Measurements from ENCODE around the gene S100A4.
A peak's percentile ranks its signal among the peaks of the same experiment; 100 is the strongest.
"Not testable (repeated sequence)": the region's sequence is repeated elsewhere in the genome, so short reads cannot be mapped to it uniquely, and the experiment has no call there.

The S100A4 gene

DNA sequence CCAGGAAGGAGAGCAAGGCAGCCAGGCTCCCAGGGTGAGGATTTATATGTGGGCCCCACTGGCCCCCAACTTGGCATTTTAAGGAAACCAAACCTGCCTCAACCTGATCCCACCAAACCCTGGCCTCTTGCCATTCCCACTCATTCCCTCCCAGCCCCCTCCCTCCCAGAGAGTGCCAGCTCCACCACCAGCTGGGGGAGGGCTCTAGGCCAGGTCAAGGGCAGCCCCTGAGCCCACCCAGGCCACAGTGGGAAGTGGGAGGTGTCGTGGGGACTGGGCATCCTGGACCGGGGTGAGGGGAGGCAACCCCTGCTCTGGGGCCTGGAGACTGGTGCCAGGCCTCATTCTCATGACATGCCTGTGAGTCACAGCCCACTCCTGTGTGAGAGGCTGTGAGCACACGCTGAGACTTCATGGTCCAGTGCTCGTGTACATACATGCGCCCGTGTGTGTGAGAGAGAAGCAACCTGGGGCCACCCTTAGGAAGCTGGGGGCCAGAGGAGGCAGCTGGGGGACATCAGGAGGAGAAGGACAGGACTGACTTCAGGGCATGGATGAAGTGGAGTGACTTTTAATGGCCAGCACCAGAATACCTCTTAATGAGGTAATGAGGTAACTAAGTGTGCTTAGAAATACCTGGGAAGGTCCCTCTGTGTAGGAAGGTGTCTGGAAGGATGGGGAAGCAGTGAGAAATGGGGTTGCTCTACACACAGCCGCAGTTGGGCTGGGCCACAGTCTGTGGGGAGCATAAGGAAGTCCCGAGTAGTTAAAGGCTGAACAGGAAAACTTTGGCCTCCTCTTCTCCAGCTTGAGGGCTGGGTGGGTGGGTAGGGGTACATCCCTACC is 20.1 kb upstream of the S100A4 start, which contains the start of gene S100A2:
S100A2 (minus strand) TSS at position 316 of the 846 bp plus-strand sequence. CDS start 1,967 bp downstream, outside the sequence.
- ATAC-seq (replicated peaks; ENCODE audit: extremely low read depth, poor library complexity, severe bottlenecking) (peak; percentile 45), DNase-seq (ENCODE audit: low spot score in 2 of 2) (no peak)
- H3K27me3 Mint-ChIP-seq = peaks cover 10% of the 10 kb centered on the region
- peak within 1 kb of the TSS; percentile 89 for H3K27ac Mint-ChIP-seq (ENCODE audit: low read depth)
- H3K36me3 Mint-ChIP-seq (ENCODE audit: insufficient read depth) = peaks cover 3% of the 10 kb centered on the region
- peak within 1 kb of the TSS; percentile 50 for H3K4me3 Mint-ChIP-seq
- H3K4me1 Mint-ChIP-seq = peaks cover 28% of the 10 kb centered on the region
- no peaks in the 10 kb centered on the region for H3K9me3 Mint-ChIP-seq

DNA sequence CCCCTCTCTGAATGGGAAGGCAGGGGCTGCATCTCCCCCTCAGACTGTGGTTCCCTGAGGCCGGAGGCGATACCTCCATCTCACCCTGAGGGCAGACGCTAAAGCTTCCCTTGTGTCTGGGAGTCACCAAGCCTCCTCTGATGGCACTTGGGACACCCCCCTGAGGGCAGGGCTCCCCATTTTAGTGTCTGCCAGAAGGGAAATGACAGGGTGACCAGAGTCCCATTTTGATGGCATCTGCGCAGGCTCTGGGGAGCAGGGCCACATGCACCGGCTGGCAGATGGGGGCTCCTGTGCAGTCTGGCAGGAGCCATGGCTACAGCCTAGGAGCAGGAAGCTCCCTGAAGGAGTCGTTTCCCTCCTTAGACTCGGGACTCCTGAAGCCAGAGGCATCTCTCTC is 18.4 kb upstream of the S100A4 start:
- H3K4me3 Mint-ChIP-seq = no peak overlapping the region
- H3K27me3 Mint-ChIP-seq = no peaks in the 10 kb centered on the region
- no peaks in the 10 kb centered on the region for H3K9me3 Mint-ChIP-seq
- no peak for DNase-seq (ENCODE audit: low spot score in 2 of 2)
- ATAC-seq (replicated peaks; ENCODE audit: extremely low read depth, poor library complexity, severe bottlenecking) = no peak
- peaks cover 3% of the 10 kb centered on the region for H3K36me3 Mint-ChIP-seq (ENCODE audit: insufficient read depth)
- H3K4me1 Mint-ChIP-seq = peaks cover 28% of the 10 kb centered on the region
- no peak overlapping the region for H3K27ac Mint-ChIP-seq (ENCODE audit: low read depth)

DNA sequence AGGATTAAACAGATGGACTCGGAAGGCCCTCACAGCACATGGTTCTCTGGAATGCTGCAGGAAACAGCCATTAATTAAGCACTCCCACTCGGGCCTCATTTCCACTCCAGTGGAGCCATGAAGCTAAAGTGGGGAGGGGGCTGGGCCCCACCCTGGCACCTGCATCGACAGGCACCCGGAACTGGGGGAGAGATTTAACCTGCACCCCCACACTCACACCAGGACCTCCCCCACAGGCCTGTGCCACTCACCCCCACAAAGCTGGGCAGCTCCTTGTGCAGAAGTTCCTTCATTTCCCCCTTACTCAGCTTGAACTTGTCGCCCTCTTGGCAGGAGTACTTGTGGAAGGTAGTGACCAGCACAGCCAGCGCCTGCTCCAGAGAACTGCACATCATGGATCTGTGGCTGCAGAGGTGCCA is 17.9 kb upstream of the S100A4 start:
- H3K4me3 Mint-ChIP-seq = no peak overlapping the region
- H3K36me3 Mint-ChIP-seq (ENCODE audit: insufficient read depth) = peaks cover 1% of the 10 kb centered on the region
- H3K9me3 Mint-ChIP-seq = no peaks in the 10 kb centered on the region
- DNase-seq (ENCODE audit: low spot score in 2 of 2) (no peak), ATAC-seq (replicated peaks; ENCODE audit: extremely low read depth, poor library complexity, severe bottlenecking) (no peak)
- no peaks in the 10 kb centered on the region for H3K27me3 Mint-ChIP-seq
- H3K4me1 Mint-ChIP-seq = peaks cover 24% of the 10 kb centered on the region
- H3K27ac Mint-ChIP-seq (ENCODE audit: low read depth) = no peak overlapping the region

DNA sequence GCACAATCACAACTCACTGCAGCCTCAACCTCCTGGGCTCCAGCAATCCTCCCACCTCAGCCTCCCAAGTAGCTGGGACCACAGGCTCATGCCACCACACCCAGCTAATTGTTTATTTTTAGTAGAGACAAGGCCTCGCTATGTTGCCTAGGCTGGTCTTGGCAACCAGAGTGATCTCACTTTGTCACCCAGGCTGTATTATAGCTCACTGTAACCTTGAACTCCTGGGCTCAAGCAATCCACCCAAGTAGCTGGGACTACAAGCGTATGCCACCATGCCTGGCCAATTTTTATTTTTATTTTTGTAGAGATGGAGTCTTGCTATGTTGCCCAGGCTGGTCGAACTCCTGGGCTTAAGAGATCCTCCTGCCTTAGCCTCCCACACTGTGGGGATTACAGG is 16.4 kb upstream of the S100A4 start:
- H3K27me3 Mint-ChIP-seq; H3K4me3 Mint-ChIP-seq; DNase-seq (ENCODE audit: low spot score in 2 of 2); H3K36me3 Mint-ChIP-seq (ENCODE audit: insufficient read depth); H3K27ac Mint-ChIP-seq (ENCODE audit: low read depth); H3K9me3 Mint-ChIP-seq; ATAC-seq (replicated peaks; ENCODE audit: extremely low read depth, poor library complexity, severe bottlenecking): not testable (repeated sequence)
- peaks cover 14% of the 10 kb centered on the region for H3K4me1 Mint-ChIP-seq

DNA sequence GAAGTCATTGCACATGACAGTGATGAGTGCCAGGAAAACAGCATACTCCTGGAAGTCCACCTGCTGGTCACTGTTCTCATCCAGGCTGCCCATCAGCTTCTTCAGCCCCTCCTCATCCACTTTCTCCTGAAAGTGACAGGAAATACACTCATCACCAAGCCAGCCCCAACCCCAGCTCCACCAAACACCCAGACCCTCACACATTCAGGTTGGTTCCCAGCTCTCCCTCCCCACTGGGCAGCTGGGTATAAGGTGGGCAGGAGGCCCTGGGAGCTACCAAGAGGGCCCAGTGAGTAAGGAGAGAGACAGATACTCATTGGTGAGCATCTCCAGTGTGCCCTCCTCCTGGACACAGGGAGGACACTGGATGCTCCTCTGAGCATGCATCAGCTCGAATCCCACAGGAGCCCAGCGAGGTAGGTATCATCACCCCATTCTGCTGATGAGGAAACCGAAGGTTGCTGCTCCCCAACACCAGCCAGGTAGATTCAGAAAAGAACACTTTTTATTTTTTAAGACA is 15.9 kb upstream of the S100A4 start:
- DNase-seq (ENCODE audit: low spot score in 2 of 2) (no peak), ATAC-seq (replicated peaks; ENCODE audit: extremely low read depth, poor library complexity, severe bottlenecking) (no peak)
- no peaks in the 10 kb centered on the region for H3K27me3 Mint-ChIP-seq
- no peak overlapping the region for H3K27ac Mint-ChIP-seq (ENCODE audit: low read depth)
- no peaks in the 10 kb centered on the region for H3K9me3 Mint-ChIP-seq
- peaks cover 9% of the 10 kb centered on the region for H3K4me1 Mint-ChIP-seq
- no peak overlapping the region for H3K4me3 Mint-ChIP-seq
- H3K36me3 Mint-ChIP-seq (ENCODE audit: insufficient read depth) = peaks cover 1% of the 10 kb centered on the region

DNA sequence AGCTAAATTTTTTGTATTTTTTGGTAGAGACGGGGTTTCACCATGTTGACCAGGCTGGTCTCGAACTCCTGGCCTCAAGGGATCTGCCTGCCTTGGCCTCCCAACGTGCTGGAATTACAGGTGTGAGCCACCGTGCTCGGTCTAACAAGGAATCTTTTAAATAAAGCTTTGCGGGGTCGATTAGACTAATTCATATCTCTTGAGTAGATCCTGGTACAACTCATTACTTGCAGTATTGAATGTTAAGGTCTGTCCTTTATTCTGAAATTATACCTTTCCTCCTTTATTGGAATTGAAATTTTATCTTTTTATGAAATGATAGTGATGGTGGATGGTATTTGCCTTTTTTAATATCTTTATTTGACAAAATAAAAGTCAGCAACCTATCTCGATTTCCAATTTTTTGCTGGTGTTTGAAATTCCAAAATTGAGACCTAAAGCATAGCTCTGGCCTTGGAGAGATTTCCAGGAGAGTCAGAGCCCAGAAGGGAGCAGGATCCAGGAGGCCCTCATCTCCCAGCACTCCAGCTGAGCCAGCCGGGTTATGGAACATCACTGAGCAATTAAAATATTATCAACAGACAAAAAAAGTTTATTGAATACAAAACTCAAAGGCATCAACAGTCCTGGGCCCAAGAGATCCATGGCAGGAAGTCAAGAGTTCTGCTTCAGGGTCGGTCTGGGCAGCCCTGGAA is 15.3 kb upstream of the S100A4 start:
- Mint-ChIP-seq H3K27ac (ENCODE audit: low read depth) (no peak overlapping the region), H3K4me1 (peaks cover 5% of the 10 kb centered on the region), H3K4me3 (no peak overlapping the region), H3K9me3 (no peaks in the 10 kb centered on the region), H3K27me3 (no peaks in the 10 kb centered on the region), H3K36me3 (ENCODE audit: insufficient read depth) (peaks cover under 1% of the 10 kb centered on the region)
- DNase-seq (ENCODE audit: low spot score in 2 of 2) = no peak
- no peak for ATAC-seq (replicated peaks; ENCODE audit: extremely low read depth, poor library complexity, severe bottlenecking)

DNA sequence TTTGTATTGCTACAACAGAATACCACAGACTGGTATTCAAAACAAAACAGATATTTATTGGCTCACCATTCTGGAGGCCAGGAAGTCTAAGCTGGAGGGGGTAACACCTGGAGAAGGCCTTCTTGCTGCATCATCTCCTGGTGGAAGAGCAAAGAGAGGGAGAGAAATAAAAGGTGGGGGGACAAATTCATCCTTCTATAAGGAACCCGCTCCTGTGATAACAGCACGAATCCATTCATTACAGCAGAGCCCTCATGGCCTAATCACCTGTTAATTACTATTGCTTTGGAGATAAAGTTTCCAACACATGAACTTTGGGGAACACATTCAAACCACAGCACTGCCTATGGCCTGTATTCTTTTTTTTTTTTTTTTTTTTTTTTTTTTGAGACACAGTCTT is 14.6 kb upstream of the S100A4 start:
- no peaks in the 10 kb centered on the region for H3K9me3 Mint-ChIP-seq
- no peaks in the 10 kb centered on the region for H3K27me3 Mint-ChIP-seq
- ATAC-seq (replicated peaks; ENCODE audit: extremely low read depth, poor library complexity, severe bottlenecking) (no peak), DNase-seq (ENCODE audit: low spot score in 2 of 2) (no peak)
- no peaks in the 10 kb centered on the region for H3K36me3 Mint-ChIP-seq (ENCODE audit: insufficient read depth)
- H3K4me3 Mint-ChIP-seq = no peak overlapping the region
- H3K4me1 Mint-ChIP-seq = no peaks in the 10 kb centered on the region
- no peak overlapping the region for H3K27ac Mint-ChIP-seq (ENCODE audit: low read depth)

DNA sequence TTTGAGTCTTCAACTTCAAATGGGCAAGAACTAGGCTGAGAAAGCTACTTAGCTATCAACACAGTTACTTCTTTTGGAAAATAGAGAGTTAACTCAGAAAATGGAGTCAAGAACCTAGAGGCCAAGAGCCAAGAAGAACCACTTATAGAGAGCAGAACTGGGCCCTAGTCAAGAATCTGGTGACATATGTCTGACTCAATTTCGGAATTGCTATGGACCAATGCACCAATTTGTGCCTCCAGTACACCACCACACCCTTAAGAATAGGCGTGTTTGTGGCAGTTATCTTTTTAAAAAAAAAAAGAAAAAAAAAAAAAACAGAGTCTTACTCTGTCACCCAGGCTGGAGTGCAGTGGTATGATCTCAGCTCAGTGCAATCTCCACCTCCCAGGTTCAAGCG is 12.3 kb upstream of the S100A4 start:
- no peak for ATAC-seq (replicated peaks; ENCODE audit: extremely low read depth, poor library complexity, severe bottlenecking)
- Mint-ChIP-seq H3K4me3 (no peak overlapping the region), H3K4me1 (no peaks in the 10 kb centered on the region), H3K27me3 (no peaks in the 10 kb centered on the region), H3K36me3 (ENCODE audit: insufficient read depth) (no peaks in the 10 kb centered on the region), H3K27ac (ENCODE audit: low read depth) (no peak overlapping the region), H3K9me3 (no peaks in the 10 kb centered on the region)
- DNase-seq (ENCODE audit: low spot score in 2 of 2) = no peak

DNA sequence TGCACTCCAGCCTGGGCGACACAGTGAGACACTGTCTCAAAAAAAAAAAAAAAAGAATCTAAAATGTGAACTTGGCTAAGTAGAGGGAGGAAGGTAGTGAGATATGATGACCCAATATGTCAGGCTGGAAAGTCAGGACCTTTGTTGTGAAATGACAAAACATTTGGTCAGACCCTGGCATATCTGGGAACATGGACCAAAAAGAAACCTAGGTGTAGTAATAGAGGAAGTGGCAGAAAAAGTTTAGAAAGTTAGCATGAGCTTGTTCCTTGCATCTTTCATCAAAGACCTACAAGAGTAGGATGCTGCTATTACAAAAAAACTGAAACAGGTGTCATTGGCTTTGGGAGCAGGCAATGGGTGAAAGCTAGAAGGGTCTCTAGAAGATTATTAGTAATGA is 10.7 kb upstream of the S100A4 start:
- Mint-ChIP-seq H3K27me3 (no peaks in the 10 kb centered on the region), H3K4me3 (no peak overlapping the region), H3K27ac (ENCODE audit: low read depth) (no peak overlapping the region), H3K36me3 (ENCODE audit: insufficient read depth) (no peaks in the 10 kb centered on the region), H3K9me3 (no peaks in the 10 kb centered on the region), H3K4me1 (no peaks in the 10 kb centered on the region)
- ATAC-seq (replicated peaks; ENCODE audit: extremely low read depth, poor library complexity, severe bottlenecking) (no peak), DNase-seq (ENCODE audit: low spot score in 2 of 2) (no peak)

DNA sequence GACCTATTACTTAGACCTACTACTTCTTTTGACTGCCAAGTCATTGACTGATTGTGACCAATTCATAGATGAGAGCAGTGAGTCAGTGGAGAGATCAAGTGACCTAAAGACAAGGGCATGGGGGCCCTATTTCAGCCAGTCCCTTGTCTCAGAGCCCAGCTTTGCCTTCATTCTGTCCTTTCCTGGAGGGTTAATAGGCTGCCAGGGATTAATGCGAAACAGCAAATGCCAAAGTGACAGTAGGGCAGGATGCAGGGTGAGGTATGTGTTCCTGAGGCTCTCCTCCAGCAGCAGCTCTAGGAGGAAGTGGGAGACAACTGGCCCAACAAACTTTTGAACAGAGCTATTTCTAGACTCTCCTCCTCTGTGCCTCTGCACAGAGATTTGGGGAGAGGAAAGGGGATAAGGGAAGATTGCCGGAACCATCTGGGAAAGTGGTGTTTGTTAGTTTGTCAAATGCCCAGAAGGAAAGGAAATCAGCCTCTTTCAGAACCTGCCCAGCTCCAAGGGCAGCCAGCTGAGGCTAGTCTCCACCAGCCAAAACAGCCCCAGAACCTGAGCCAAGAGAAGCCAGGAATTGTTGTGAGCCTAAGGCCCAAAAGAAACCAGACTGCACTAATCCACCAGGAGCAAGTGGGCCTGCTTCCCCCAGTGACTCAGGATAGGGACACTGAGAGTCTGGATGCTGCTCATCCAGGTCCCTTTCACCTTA is 8.4 kb upstream of the S100A4 start:
- Mint-ChIP-seq H3K4me1 (no peaks in the 10 kb centered on the region), H3K4me3 (no peak overlapping the region), H3K9me3 (no peaks in the 10 kb centered on the region), H3K27ac (ENCODE audit: low read depth) (no peak overlapping the region), H3K36me3 (ENCODE audit: insufficient read depth) (no peaks in the 10 kb centered on the region), H3K27me3 (no peaks in the 10 kb centered on the region)
- ATAC-seq (replicated peaks; ENCODE audit: extremely low read depth, poor library complexity, severe bottlenecking) (no peak), DNase-seq (ENCODE audit: low spot score in 2 of 2) (no peak)

DNA sequence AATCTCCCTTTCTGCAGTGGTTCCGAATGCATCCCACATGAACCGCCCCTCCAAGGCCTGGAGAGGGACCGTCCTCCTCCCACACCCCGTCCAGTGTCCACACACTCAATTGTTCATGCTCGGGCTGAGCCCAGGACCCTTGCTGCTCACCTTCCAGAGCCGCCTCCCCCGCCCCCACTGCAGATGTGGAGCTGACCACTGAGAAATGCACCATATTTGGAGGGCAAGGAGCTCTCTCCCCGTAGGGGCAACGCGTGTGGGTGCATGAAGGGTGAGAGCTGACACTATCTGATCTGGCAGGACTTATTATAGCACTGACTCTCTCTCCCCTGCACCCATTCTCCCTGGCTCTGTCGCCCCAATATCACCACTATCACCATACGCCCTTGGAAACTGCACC is 7.5 kb upstream of the S100A4 start:
- ATAC-seq (replicated peaks; ENCODE audit: extremely low read depth, poor library complexity, severe bottlenecking) (no peak), DNase-seq (ENCODE audit: low spot score in 2 of 2) (no peak)
- H3K4me1 Mint-ChIP-seq = no peaks in the 10 kb centered on the region
- no peaks in the 10 kb centered on the region for H3K27me3 Mint-ChIP-seq
- H3K4me3 Mint-ChIP-seq = no peak overlapping the region
- H3K27ac Mint-ChIP-seq (ENCODE audit: low read depth) = no peak overlapping the region
- H3K36me3 Mint-ChIP-seq (ENCODE audit: insufficient read depth) = no peaks in the 10 kb centered on the region
- no peaks in the 10 kb centered on the region for H3K9me3 Mint-ChIP-seq

DNA sequence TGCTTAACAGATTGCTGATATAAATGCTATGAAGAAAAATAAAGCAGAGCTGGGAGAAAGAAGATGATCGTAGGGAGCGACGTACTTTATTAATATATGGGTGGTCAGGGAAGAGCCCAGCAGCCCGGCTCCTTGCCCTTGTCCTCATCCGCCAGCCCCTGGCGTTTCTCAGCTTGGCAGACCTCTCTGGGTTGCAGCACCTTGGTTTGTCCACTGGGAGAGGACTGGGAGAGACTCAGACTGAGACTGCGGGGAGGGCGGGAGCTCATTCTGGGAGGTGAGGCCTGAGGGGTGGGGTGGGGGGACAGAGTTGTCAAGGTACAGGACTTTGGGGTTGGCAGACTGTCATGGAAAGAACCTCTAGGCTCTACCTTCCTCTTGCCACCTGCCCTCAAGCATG is 6.7 kb upstream of the S100A4 start:
- Mint-ChIP-seq H3K9me3 (no peaks in the 10 kb centered on the region), H3K27ac (ENCODE audit: low read depth) (no peak overlapping the region), H3K36me3 (ENCODE audit: insufficient read depth) (no peaks in the 10 kb centered on the region), H3K27me3 (no peaks in the 10 kb centered on the region), H3K4me1 (no peaks in the 10 kb centered on the region), H3K4me3 (no peak overlapping the region)
- DNase-seq (ENCODE audit: low spot score in 2 of 2) (no peak), ATAC-seq (replicated peaks; ENCODE audit: extremely low read depth, poor library complexity, severe bottlenecking) (no peak)

Data from central memory CD8-positive, alpha-beta T cell (primary cell).